ENCODE results near the gene C5AR1. TPM values are rescaled to one million over a fixed set of nuclear protein-coding genes. Genes with fewer than 3 reads are reported as not detected.

C5AR1 gene
- total RNA-seq, 2 experiments from 2014 or later: 1.1 TPM; not detected in 1

DNA sequence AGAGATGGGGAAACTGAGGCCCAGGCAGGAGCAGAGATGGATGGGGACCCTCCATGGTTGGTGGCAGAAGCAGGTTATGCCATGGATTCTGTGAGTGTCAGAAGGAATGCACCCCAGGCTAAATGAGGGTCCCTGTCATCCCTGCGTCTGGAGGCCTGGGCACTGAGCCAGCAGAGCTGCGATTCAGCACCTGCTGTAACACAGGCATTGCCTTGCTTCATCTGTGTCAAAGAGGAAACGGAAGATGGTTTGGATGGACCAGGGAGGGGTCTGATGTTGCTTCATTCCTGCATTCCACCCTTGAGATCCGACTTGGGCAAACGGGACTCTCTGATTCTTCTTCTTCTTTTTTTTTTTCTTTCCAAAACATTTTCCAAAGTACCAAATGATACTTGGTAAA lies 1.2 kb downstream of the C5AR1 start:
- H3K27ac ChIP-seq (ENCODE audit: low read depth, low read length, poor library complexity, severe bottlenecking): no peak overlapping the region
- no peaks in the 10 kb centered on the region for H3K79me2 ChIP-seq (ENCODE audit: insufficient read depth, low read depth, low read length)
- H3K4me3 ChIP-seq (ENCODE audit: low read depth, low read length, poor library complexity, severe bottlenecking): no peak overlapping the region
- no peak overlapping the region for H3K4me2 ChIP-seq (ENCODE audit: low read length)
- H2AFZ ChIP-seq (ENCODE audit: low read length): no peak overlapping the region
- intact Hi-C loops (cut with micrococcal nuclease; ENCODE audit: unreplicated experiment): no loop called here
- H3K9me2 ChIP-seq (ENCODE audit: insufficient read depth, low read length): no peaks in the 10 kb centered on the region
- no peaks in the 10 kb centered on the region for H3K9me3 ChIP-seq (ENCODE audit: low read length)
- no peaks in the 10 kb centered on the region for H3K4me1 ChIP-seq (ENCODE audit: insufficient read depth, low read length, poor library complexity, severe bottlenecking)
- DNase-seq (ENCODE audit: low spot score): no peak
- CTCF ChIA-PET (ENCODE audit: unreplicated experiment): no interaction called here
- H4K20me1 ChIP-seq (ENCODE audit: insufficient read depth, low read length): no peaks in the 10 kb centered on the region
- BruUV-seq (replicated peaks): no TSS peak
- TF ChIP-seq, protein P1, sequence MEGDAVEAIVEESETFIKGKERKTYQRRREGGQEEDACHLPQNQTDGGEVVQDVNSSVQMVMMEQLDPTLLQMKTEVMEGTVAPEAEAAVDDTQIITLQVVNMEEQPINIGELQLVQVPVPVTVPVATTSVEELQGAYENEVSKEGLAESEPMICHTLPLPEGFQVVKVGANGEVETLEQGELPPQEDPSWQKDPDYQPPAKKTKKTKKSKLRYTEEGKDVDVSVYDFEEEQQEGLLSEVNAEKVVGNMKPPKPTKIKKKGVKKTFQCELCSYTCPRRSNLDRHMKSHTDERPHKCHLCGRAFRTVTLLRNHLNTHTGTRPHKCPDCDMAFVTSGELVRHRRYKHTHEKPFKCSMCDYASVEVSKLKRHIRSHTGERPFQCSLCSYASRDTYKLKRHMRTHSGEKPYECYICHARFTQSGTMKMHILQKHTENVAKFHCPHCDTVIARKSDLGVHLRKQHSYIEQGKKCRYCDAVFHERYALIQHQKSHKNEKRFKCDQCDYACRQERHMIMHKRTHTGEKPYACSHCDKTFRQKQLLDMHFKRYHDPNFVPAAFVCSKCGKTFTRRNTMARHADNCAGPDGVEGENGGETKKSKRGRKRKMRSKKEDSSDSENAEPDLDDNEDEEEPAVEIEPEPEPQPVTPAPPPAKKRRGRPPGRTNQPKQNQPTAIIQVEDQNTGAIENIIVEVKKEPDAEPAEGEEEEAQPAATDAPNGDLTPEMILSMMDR (conservative IDR thresholded peaks at IDR 0.05; ENCODE audit: low read length): no peak
- no peak for TF ChIP-seq EZH2phosphoT487 (IDR thresholded peaks at IDR 0.05; ENCODE audit: borderline replicate concordance, low read depth, low read length)
- POLR2A ChIA-PET: no interaction called here
- no peaks in the 10 kb centered on the region for H3K36me3 ChIP-seq (ENCODE audit: insufficient read depth, low read length)

DNA sequence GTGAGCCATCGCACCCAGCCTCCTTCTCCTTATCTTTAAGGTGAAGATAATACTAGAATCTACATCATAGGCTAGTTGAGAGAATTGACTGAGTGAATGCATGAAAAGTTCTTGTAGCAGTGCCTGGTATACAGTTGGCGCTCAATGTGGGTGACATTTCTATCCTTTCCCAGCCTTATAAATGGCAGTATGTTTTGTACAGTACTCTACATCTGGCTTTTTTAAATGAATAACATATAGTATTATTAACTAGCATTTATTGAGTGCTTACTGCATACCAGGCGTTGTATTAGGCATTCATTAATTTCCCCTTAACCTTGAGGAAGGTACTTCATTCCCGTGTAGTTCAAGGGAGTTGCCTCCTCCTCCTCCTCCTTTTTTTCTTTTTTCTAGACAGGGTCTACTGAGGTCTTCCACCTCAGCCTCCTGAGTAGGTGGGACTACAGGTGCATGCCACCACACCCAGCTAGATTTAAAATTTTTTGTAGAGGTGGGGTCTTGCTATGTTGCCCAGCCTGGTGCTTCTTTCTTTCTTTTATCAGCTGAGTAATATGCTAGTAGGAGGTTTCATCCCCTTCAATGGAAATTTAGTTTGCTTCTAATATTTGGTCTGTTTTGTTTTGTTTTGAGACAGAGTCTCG lies 2.8 kb downstream of the C5AR1 start:
- TF ChIP-seq, protein P1 (conservative IDR thresholded peaks at IDR 0.05; ENCODE audit: low read length): no peak
- no peak for TF ChIP-seq EZH2phosphoT487 (IDR thresholded peaks at IDR 0.05; ENCODE audit: borderline replicate concordance, low read depth, low read length)
- Histone ChIP-seq H3K9me2 (ENCODE audit: insufficient read depth, low read length) (no peaks in the 10 kb centered on the region), H3K79me2 (ENCODE audit: insufficient read depth, low read depth, low read length) (no peaks in the 10 kb centered on the region), H2AFZ (ENCODE audit: low read length) (no peak overlapping the region), H4K20me1 (ENCODE audit: insufficient read depth, low read length) (no peaks in the 10 kb centered on the region), H3K4me2 (ENCODE audit: low read length) (no peak overlapping the region), H3K36me3 (ENCODE audit: insufficient read depth, low read length) (no peaks in the 10 kb centered on the region), H3K27ac (ENCODE audit: low read depth, low read length, poor library complexity, severe bottlenecking) (no peak overlapping the region), H3K4me3 (ENCODE audit: low read depth, low read length, poor library complexity, severe bottlenecking) (no peak overlapping the region), H3K9me3 (ENCODE audit: low read length) (no peaks in the 10 kb centered on the region), H3K4me1 (ENCODE audit: insufficient read depth, low read length, poor library complexity, severe bottlenecking) (no peaks in the 10 kb centered on the region)
- ChIA-PET POLR2A (no interaction called here), CTCF (ENCODE audit: unreplicated experiment) (no interaction called here)
- no peak for DNase-seq (ENCODE audit: low spot score)
- no TSS peak for BruUV-seq (replicated peaks)
- intact Hi-C loops (cut with micrococcal nuclease; ENCODE audit: unreplicated experiment): no loop called here

DNA sequence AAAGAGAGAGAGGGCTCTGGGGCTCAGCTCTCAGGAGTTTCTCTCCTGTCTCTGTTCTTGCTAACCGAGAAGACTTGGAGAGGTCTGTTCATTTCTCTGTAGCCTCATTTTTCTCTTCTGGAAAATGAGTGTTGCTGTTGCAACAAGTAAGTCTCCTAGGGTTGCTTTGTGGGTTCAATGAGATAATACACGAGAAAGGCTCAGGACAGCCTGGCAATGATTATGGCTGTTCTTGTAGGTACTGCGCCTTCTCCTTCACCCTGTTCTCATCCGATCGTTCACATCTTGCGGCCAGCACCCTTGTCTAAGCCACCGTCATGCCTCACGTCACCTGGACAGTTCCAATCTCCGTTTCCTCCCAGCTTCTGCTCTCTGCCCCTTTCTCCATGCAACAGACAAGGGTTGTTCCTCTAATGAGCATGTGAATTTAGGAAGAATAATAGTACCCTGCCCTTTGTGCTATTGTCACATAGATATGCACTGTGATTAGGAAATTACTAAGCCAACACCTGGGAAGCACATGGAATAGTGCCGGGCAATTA lies 4.2 kb downstream of the C5AR1 start:
- no peaks in the 10 kb centered on the region for H3K36me3 ChIP-seq (ENCODE audit: insufficient read depth, low read length)
- H3K9me2 ChIP-seq (ENCODE audit: insufficient read depth, low read length): no peaks in the 10 kb centered on the region
- no peaks in the 10 kb centered on the region for H4K20me1 ChIP-seq (ENCODE audit: insufficient read depth, low read length)
- no peaks in the 10 kb centered on the region for H3K4me1 ChIP-seq (ENCODE audit: insufficient read depth, low read length, poor library complexity, severe bottlenecking)
- intact Hi-C loops (cut with micrococcal nuclease; ENCODE audit: unreplicated experiment): no loop called here
- no TSS peak for BruUV-seq (replicated peaks)
- no peaks in the 10 kb centered on the region for H3K9me3 ChIP-seq (ENCODE audit: low read length)
- DNase-seq (ENCODE audit: low spot score): no peak
- no peak overlapping the region for H3K4me3 ChIP-seq (ENCODE audit: low read depth, low read length, poor library complexity, severe bottlenecking)
- no peak overlapping the region for H2AFZ ChIP-seq (ENCODE audit: low read length)
- ChIA-PET CTCF (ENCODE audit: unreplicated experiment) (no interaction called here), POLR2A (no interaction called here)
- H3K4me2 ChIP-seq (ENCODE audit: low read length): no peak overlapping the region
- H3K79me2 ChIP-seq (ENCODE audit: insufficient read depth, low read depth, low read length): no peaks in the 10 kb centered on the region
- no peak overlapping the region for H3K27ac ChIP-seq (ENCODE audit: low read depth, low read length, poor library complexity, severe bottlenecking)
- TF ChIP-seq, protein P1 (conservative IDR thresholded peaks at IDR 0.05; ENCODE audit: low read length): no peak
- TF ChIP-seq EZH2phosphoT487 (IDR thresholded peaks at IDR 0.05; ENCODE audit: borderline replicate concordance, low read depth, low read length): no peak
